Endothelial cell of umbilical vein (primary cell): ENCODE results near the gene SP140. TPM values are rescaled to one million over a fixed set of nuclear protein-coding genes. Genes with fewer than 3 reads are reported as not detected.

Experiments
- BruUV-seq: library from RNA; stranded (reverse); fragments of 400-500 nt; replicated peaks from 2 replicates; lab custom pipeline; 2021; lab: Mats Ljungman, UMichigan
- CTCF ChIA-PET: fragments of 300-600, 350-600 bp; sonication (Branson Sonifier 250); formaldehyde crosslinking; loops from one replicate; lab custom pipeline; 2021; ENCODE audit warnings: antibody characterized with exemption, inconsistent platforms; lab: Charles Lee
- POLR2A ChIA-PET: fragments of 300-600, 350-600 bp; sonication (Branson Sonifier 250); formaldehyde crosslinking; loops from one replicate; lab custom pipeline; 2021; ENCODE audit warnings: antibody characterized with exemption, inconsistent platforms; lab: Charles Lee
- DNase-seq: peaks from one replicate; pipeline ENCODE4 v3.0.0-alpha.2; 2011; ENCODE audit warnings: low read depth, low spot score
- FAIRE-seq: peaks from 2 replicates; lab custom pipeline; 2011; peaks lifted over from hg19 to GRCh38; lab: Jason Lieb, UNC
- H2AFZ ChIP-seq: 2 replicates; pipeline ENCODE4 v1.6.0; 2012; ENCODE audit warnings: low read depth, low read length, control low read depth, inconsistent platforms
- H3K27ac ChIP-seq: 2 replicates; pipeline ENCODE4 v1.5.1; 2011; ENCODE audit warnings: low read depth, mild to moderate bottlenecking, control low read depth, low read length, moderate library complexity; ENCODE audit not compliant: insufficient read depth
- H3K27me3 ChIP-seq, 2 experiments: 2 replicates each; pipeline versions ENCODE4 v1.6.0 to v1.6.1; 2011; ENCODE audit warnings: low read length in 2 of 2, mixed read lengths in 1 of 2; ENCODE audit not compliant: control insufficient read depth in 2 of 2, insufficient read depth in 2 of 2
- H3K36me3 ChIP-seq, 2 experiments: 2 replicates in 1 of 2; 3 replicates in 1 of 2; pipeline ENCODE4 v1.5.1; 2011; ENCODE audit warnings: low read length in 2 of 2, mild to moderate bottlenecking in 1 of 2, moderate library complexity in 1 of 2; ENCODE audit not compliant: control insufficient read depth in 2 of 2, insufficient read depth in 2 of 2; ENCODE audit errors: extremely low read depth in 1 of 2
- H3K4me1 ChIP-seq: 3 replicates; pipeline ENCODE4 v1.5.1; 2011; ENCODE audit warnings: mild to moderate bottlenecking, low read length; ENCODE audit not compliant: control insufficient read depth, insufficient read depth; ENCODE audit errors: extremely low read depth
- H3K4me2 ChIP-seq: 2 replicates; pipeline ENCODE4 v1.6.1; 2011; ENCODE audit warnings: low read length, control low read depth, mixed read lengths; ENCODE audit not compliant: insufficient read depth
- H3K4me3 ChIP-seq, 3 experiments: fragments of 200-600 bp in 1 of 3; sonication (generic), shearing (Covaris generic) in 1 of 3; replicated peaks in 1 of 3; 2 replicates each; pipeline ENCODE4 v1.5.1; 2011 to 2016; ENCODE audit warnings: control low read depth in 3 of 3, low read length in 3 of 3, mild to moderate bottlenecking in 2 of 3, inconsistent platforms in 1 of 3, low read depth in 1 of 3, moderate library complexity in 1 of 3; ENCODE audit not compliant: insufficient read depth in 1 of 3
- H3K79me2 ChIP-seq: 2 replicates; pipeline ENCODE4 v1.6.0; 2012; ENCODE audit warnings: low read length, inconsistent platforms; ENCODE audit not compliant: control insufficient read depth, insufficient read depth
- H3K9ac ChIP-seq: replicated peaks from 2 replicates; pipeline ENCODE3; 2011; ENCODE audit warnings: low read length, control low read depth; ENCODE audit not compliant: insufficient read depth; ENCODE audit errors: extremely low read depth
- H3K9me1 ChIP-seq: replicated peaks from 3 replicates; pipeline ENCODE4 v1.6.0; 2011; ENCODE audit warnings: mild to moderate bottlenecking, low read length; ENCODE audit not compliant: control insufficient read depth, insufficient read depth; ENCODE audit errors: extremely low read depth
- H3K9me3 ChIP-seq: replicated peaks from 2 replicates; pipeline ENCODE4 v1.5.1; 2012; ENCODE audit warnings: low read length, inconsistent platforms; ENCODE audit not compliant: control insufficient read depth, insufficient read depth
- H4K20me1 ChIP-seq: replicated peaks from 2 replicates; pipeline ENCODE3; 2011; ENCODE audit warnings: mild to moderate bottlenecking, low read length; ENCODE audit not compliant: control insufficient read depth, insufficient read depth; ENCODE audit errors: extremely low read depth
- EZH2 ChIP-seq: IDR thresholded peaks from 2 replicates; pipeline ENCODE4 v1.6.1; 2012; ENCODE audit warnings: borderline replicate concordance, low read depth, mild to moderate bottlenecking, moderate library complexity, low read length, inconsistent platforms; ENCODE audit not compliant: severe bottlenecking
- FOS ChIP-seq: IDR thresholded peaks from 2 replicates; pipeline ENCODE4 v1.6.1; 2011; ENCODE audit warnings: mild to moderate bottlenecking, low read length, moderate library complexity, borderline replicate concordance; ENCODE audit not compliant: insufficient read depth
- GATA2 ChIP-seq: IDR thresholded peaks from 2 replicates; pipeline ENCODE4 v1.7.0; 2011; ENCODE audit warnings: low read depth, mild to moderate bottlenecking, moderate library complexity, mixed read lengths, low read length; ENCODE audit not compliant: insufficient read length, insufficient read depth
- JUN ChIP-seq: IDR thresholded peaks from 2 replicates; pipeline ENCODE4 v1.6.1; 2011; ENCODE audit warnings: borderline replicate concordance, low read depth; ENCODE audit not compliant: insufficient read length, insufficient read depth
- MYC ChIP-seq: IDR thresholded peaks from one replicate; pipeline ENCODE4 v1.6.1; 2011; ENCODE audit warnings: mild to moderate bottlenecking, low read depth, low read length
- POLR2A ChIP-seq: IDR thresholded peaks from 2 replicates; pipeline ENCODE4 v1.6.1; 2012; ENCODE audit warnings: low read depth, mild to moderate bottlenecking, control low read depth, low read length
- POLR2AphosphoS5 ChIP-seq: IDR thresholded peaks from 2 replicates; pipeline ENCODE4 v1.6.1; 2012; ENCODE audit warnings: low read depth, mild to moderate bottlenecking, control low read depth, low read length, moderate library complexity; ENCODE audit not compliant: insufficient read depth
- dilution Hi-C: fragments of 300-500 bp; cut with MboI; formaldehyde crosslinking; loops from one replicate; pipeline ENCODE4 v1.15.0; 2019; ENCODE audit warnings: low sequenced_read_pairs; ENCODE audit not compliant: extremely low pct_ligation_motif_present
- intact Hi-C: fragments of 100-400 bp; cut with micrococcal nuclease; formaldehyde crosslinking; loops from one replicate; pipeline ENCODE4 v1.10.0; 2022
- polyA plus RNA-seq, 4 experiments: library from polyadenylated mRNA; depleted of rRNA in 3 of 4; stranded (reverse) in 3 of 4; unstranded in 1 of 4; fragments of >200 nt; gene quantifications; 2 replicates each; pipeline versions ENCODE4 v1.2.1 to v1.2.3, GENCODE V29; 2011 to 2012; ENCODE audit warnings: missing spikeins in 1 of 4
- total RNA-seq: library from RNA; stranded (reverse); gene quantifications from 2 replicates; pipeline ENCODE4 v1.2.3, GENCODE V29; 2021
- TF ChIP-seq, protein P1 (sequence below): IDR thresholded peaks from 2 replicates; pipeline ENCODE4 v1.6.1; 2011; ENCODE audit not compliant: insufficient read depth, insufficient read length
- TF ChIP-seq, protein P2 (sequence below), 2 donors: IDR thresholded peaks; 1 replicate in 1 of 2; 2 replicates in 1 of 2; pipeline ENCODE4 v1.5.1; 2011; ENCODE audit warnings: low read length in 2 of 2, mild to moderate bottlenecking in 2 of 2, moderate library complexity in 2 of 2, control low read depth in 1 of 2, inconsistent platforms in 1 of 2, low read depth in 1 of 2; ENCODE audit not compliant: insufficient read depth in 1 of 2; ENCODE audit errors: extremely low read depth in 1 of 2

SP140 gene
- total and polyA plus RNA-seq, 2 donors (not counting 3 experiments of a cell fraction or from before 2014, with no cell fraction given) = not detected

DNA sequence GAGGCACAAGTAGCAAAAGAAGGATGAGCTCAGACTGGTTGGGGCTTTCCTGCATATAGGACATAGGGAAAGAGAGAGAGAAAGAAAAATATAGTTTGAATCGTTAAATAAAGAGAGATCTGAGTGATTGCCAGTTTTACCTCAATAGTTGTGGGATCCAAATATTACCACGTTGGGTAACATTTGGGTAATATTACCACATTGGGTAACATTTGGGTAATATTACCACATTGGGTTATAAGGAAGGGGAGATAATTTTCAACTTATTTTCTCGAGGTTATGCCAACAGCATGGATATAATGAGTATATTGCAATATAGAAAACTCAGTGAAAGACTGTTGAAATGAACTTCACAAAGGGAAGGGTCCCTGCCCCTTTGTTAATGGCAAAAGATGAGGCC lies 20.7 kb downstream of the SP140 start:
- no peaks in the 10 kb centered on the region for H3K4me1 ChIP-seq
- H3K27ac ChIP-seq = no peak overlapping the region
- H3K79me2 ChIP-seq = no peaks in the 10 kb centered on the region
- no peaks in the 10 kb centered on the region for H4K20me1 ChIP-seq
- DNase-seq (no peak), FAIRE-seq (no peak)
- peaks cover 2 to 28% of the 10 kb centered on the region in 2 experiments for H3K27me3 ChIP-seq
- dilution Hi-C loops (no loop called here), intact Hi-C loops (no loop called here)
- no peak overlapping the region for H3K4me2 ChIP-seq
- no peaks in the 10 kb centered on the region for H3K36me3 ChIP-seq
- POLR2A ChIA-PET = no interaction called here
- CTCF ChIA-PET = no interaction called here
- BruUV-seq = no TSS peak
- H3K4me3 ChIP-seq = no peak overlapping the region
- H3K9me1 ChIP-seq = no peaks in the 10 kb centered on the region
- TF ChIP-seq POLR2A (no peak), EZH2 (no peak), MYC (no peak), JUN (no peak), POLR2AphosphoS5 (no peak), FOS (no peak), GATA2 (no peak)
- TF ChIP-seq, protein P1, sequence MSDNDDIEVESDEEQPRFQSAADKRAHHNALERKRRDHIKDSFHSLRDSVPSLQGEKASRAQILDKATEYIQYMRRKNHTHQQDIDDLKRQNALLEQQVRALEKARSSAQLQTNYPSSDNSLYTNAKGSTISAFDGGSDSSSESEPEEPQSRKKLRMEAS = no peak
- TF ChIP-seq, protein P2, sequence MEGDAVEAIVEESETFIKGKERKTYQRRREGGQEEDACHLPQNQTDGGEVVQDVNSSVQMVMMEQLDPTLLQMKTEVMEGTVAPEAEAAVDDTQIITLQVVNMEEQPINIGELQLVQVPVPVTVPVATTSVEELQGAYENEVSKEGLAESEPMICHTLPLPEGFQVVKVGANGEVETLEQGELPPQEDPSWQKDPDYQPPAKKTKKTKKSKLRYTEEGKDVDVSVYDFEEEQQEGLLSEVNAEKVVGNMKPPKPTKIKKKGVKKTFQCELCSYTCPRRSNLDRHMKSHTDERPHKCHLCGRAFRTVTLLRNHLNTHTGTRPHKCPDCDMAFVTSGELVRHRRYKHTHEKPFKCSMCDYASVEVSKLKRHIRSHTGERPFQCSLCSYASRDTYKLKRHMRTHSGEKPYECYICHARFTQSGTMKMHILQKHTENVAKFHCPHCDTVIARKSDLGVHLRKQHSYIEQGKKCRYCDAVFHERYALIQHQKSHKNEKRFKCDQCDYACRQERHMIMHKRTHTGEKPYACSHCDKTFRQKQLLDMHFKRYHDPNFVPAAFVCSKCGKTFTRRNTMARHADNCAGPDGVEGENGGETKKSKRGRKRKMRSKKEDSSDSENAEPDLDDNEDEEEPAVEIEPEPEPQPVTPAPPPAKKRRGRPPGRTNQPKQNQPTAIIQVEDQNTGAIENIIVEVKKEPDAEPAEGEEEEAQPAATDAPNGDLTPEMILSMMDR (IDR thresholded peaks at IDR 0.05; ENCODE audit: extremely low read depth in 1 of 2, insufficient read depth in 1 of 2, low read depth in 1 of 2, low read length in 2 of 2) = no peak
- H3K9ac ChIP-seq = no peak overlapping the region
- H3K9me3 ChIP-seq = no peaks in the 10 kb centered on the region
- no peak overlapping the region for H2AFZ ChIP-seq
